ENCODE data around the gene WWOX.

The WWOX gene

GRCh38 chr16:78878570-78878969 is 779.1 kb downstream of the WWOX start:
- Histone ChIP-seq H3K4me2 (ENCODE audit: low read depth, low read length) (no peak overlapping the region), H3K9me3 (replicated peaks; ENCODE audit: insufficient read depth, low read length) (no peaks in the 10 kb centered on the region), H3K4me1 (ENCODE audit: low read length) (no peaks in the 10 kb centered on the region), H4K20me1 (ENCODE audit: insufficient read depth, low read length) (no peaks in the 10 kb centered on the region), H3K36me3 (replicated peaks; ENCODE audit: insufficient read depth, low read length) (no peaks in the 10 kb centered on the region), H2AFZ (ENCODE audit: low read length) (no peak overlapping the region), H3K27ac (ENCODE audit: low read length) (no peak overlapping the region), H3K9ac (ENCODE audit: low read length) (no peak overlapping the region), H3K4me3 (ENCODE audit: low read length) (no peak overlapping the region), H3F3A (ENCODE audit: insufficient read depth, low read length) (no peaks in the 10 kb centered on the region), H3K27me3 (replicated peaks; ENCODE audit: insufficient read depth, low read length) (no peaks in the 10 kb centered on the region), H3K79me2 (ENCODE audit: low read length) (no peaks in the 10 kb centered on the region), H3K9me2 (replicated peaks; ENCODE audit: insufficient read depth, low read length) (no peaks in the 10 kb centered on the region)
- TF ChIP-seq CTCF (IDR thresholded peaks at IDR 0.05; ENCODE audit: low read length) (no peak), EZH2phosphoT487 (IDR thresholded peaks at IDR 0.05; ENCODE audit: low read length) (no peak), EZH2 (optimal IDR thresholded peaks at IDR 0.05; ENCODE audit: low read depth, low read length) (no peak)
- no peak for DNase-seq

- Histone ChIP-seq H3K9me3 (replicated peaks; ENCODE audit: insufficient read depth, low read length) (no peaks in the 10 kb centered on the region), H4K20me1 (ENCODE audit: insufficient read depth, low read length) (no peaks in the 10 kb centered on the region), H3K9ac (ENCODE audit: low read length) (no peak overlapping the region), H2AFZ (ENCODE audit: low read length) (no peak overlapping the region), H3K27me3 (replicated peaks; ENCODE audit: insufficient read depth, low read length) (no peaks in the 10 kb centered on the region), H3K4me3 (ENCODE audit: low read length) (no peak overlapping the region), H3K4me2 (ENCODE audit: low read depth, low read length) (no peak overlapping the region), H3K27ac (ENCODE audit: low read length) (no peak overlapping the region), H3K36me3 (replicated peaks; ENCODE audit: insufficient read depth, low read length) (no peaks in the 10 kb centered on the region), H3K9me2 (replicated peaks; ENCODE audit: insufficient read depth, low read length) (no peaks in the 10 kb centered on the region), H3F3A (ENCODE audit: insufficient read depth, low read length) (no peaks in the 10 kb centered on the region), H3K79me2 (ENCODE audit: low read length) (no peaks in the 10 kb centered on the region), H3K4me1 (ENCODE audit: low read length) (no peaks in the 10 kb centered on the region)
- TF ChIP-seq EZH2 (optimal IDR thresholded peaks at IDR 0.05; ENCODE audit: low read depth, low read length): no peak
- no peak for TF ChIP-seq EZH2phosphoT487 (IDR thresholded peaks at IDR 0.05; ENCODE audit: low read length)
- no peak for TF ChIP-seq CTCF (IDR thresholded peaks at IDR 0.05; ENCODE audit: low read length)
- DNase-seq: no peak
Measured at GRCh38 chr16:78879011-78879410, 779.6 kb downstream of the WWOX start.

GRCh38 chr16:78882150-78882549 is 782.7 kb downstream of the WWOX start:
- DNase-seq: no peak
- no peaks in the 10 kb centered on the region for H3K9me2 ChIP-seq (replicated peaks; ENCODE audit: insufficient read depth, low read length)
- no peak overlapping the region for H3K4me2 ChIP-seq (ENCODE audit: low read depth, low read length)
- H3K9ac ChIP-seq (ENCODE audit: low read length): no peak overlapping the region
- H3K27ac ChIP-seq (ENCODE audit: low read length): no peak overlapping the region
- TF ChIP-seq CTCF (IDR thresholded peaks at IDR 0.05; ENCODE audit: low read length): no peak
- TF ChIP-seq EZH2 (optimal IDR thresholded peaks at IDR 0.05; ENCODE audit: low read depth, low read length): no peak
- no peak for TF ChIP-seq EZH2phosphoT487 (IDR thresholded peaks at IDR 0.05; ENCODE audit: low read length)
- no peaks in the 10 kb centered on the region for H3F3A ChIP-seq (ENCODE audit: insufficient read depth, low read length)
- no peaks in the 10 kb centered on the region for H4K20me1 ChIP-seq (ENCODE audit: insufficient read depth, low read length)
- no peaks in the 10 kb centered on the region for H3K79me2 ChIP-seq (ENCODE audit: low read length)
- no peak overlapping the region for H2AFZ ChIP-seq (ENCODE audit: low read length)
- H3K9me3 ChIP-seq (replicated peaks; ENCODE audit: insufficient read depth, low read length): no peaks in the 10 kb centered on the region
- no peaks in the 10 kb centered on the region for H3K4me1 ChIP-seq (ENCODE audit: low read length)
- no peaks in the 10 kb centered on the region for H3K36me3 ChIP-seq (replicated peaks; ENCODE audit: insufficient read depth, low read length)
- H3K27me3 ChIP-seq (replicated peaks; ENCODE audit: insufficient read depth, low read length): no peaks in the 10 kb centered on the region
- no peak overlapping the region for H3K4me3 ChIP-seq (ENCODE audit: low read length)

All from MM.1S (cell line).